Breast epithelium (tissue), 4 donors: ENCODE measurements around the gene PAXIP1. TPM values are rescaled to one million over a fixed set of nuclear protein-coding genes. Genes with fewer than 3 reads are reported as not detected.

Source experiments
- DNase-seq, 2 donors: peaks; one replicate each; pipeline ENCODE4 v3.0.0-alpha.2; 2019; ENCODE audit warnings: low spot score in 2 of 2
- H3K27ac ChIP-seq, 2 donors: fragments of 200-600 bp; sonication (generic) in 1 of 2; one replicate each; pipeline ENCODE4 v1.5.1; 2016 to 2019; ENCODE audit warnings: mild to moderate bottlenecking in 1 of 2
- H3K27me3 ChIP-seq, 2 donors: fragments of 200-600 bp; sonication (generic) in 1 of 2; one replicate each; pipeline versions ENCODE4 v1.5.1 to v1.6.0; 2017 to 2019; ENCODE audit warnings: control low read depth in 1 of 2, mild to moderate bottlenecking in 1 of 2
- H3K36me3 ChIP-seq: fragments of 200-600 bp; one replicate; pipeline ENCODE4 v1.5.1; 2019
- H3K4me1 ChIP-seq, 2 donors: fragments of 200-600 bp; sonication (generic); one replicate each; pipeline ENCODE4 v1.5.1; 2016 to 2019; ENCODE audit warnings: control low read depth in 1 of 2
- H3K4me3 ChIP-seq, 3 donors: fragments of 200-600 bp; sonication (generic); 1 replicate in 2 of 3; 2 replicates in 1 of 3; pipeline ENCODE4 v1.5.1; 2016 to 2019; ENCODE audit warnings: mild to moderate bottlenecking in 3 of 3, moderate library complexity in 2 of 3
- H3K9me3 ChIP-seq, 2 donors: fragments of 200-600 bp; sonication (generic) in 1 of 2; one replicate each; pipeline ENCODE4 v1.5.1; 2016 to 2019; ENCODE audit warnings: control low read depth in 1 of 2
- POLR2A ChIP-seq: fragments of 450-650 bp; IDR thresholded peaks from one replicate; pipeline ENCODE4 v1.6.1; 2016; ENCODE audit warnings: antibody characterized with exemption, mild to moderate bottlenecking, moderate library complexity
- POLR2AphosphoS5 ChIP-seq, 3 donors: sonication (generic); formaldehyde crosslinking; IDR thresholded peaks; one replicate each; pipeline ENCODE4 v1.6.1; 2017; ENCODE audit warnings: antibody characterized with exemption in 3 of 3
- intact Hi-C: fragments of 100-400 bp; cut with DNase I; formaldehyde crosslinking; loops from one replicate; pipeline ENCODE4 v1.15.1; 2023; ENCODE audit warnings: low total_unique reads
- total RNA-seq, 3 donors: library from RNA; depleted of rRNA; stranded (reverse); fragments of >200 nt; gene quantifications; one replicate each; pipeline ENCODE4 v1.1.0, GENCODE V29; 2016
- TF ChIP-seq, protein P1 (sequence below), 3 donors: fragments of 450-650 bp; IDR thresholded peaks; one replicate each; pipeline ENCODE4 v1.5.1; 2016 to 2017; ENCODE audit warnings: antibody characterized with exemption in 3 of 3, mild to moderate bottlenecking in 3 of 3, moderate library complexity in 3 of 3

The PAXIP1 gene
- total RNA-seq, 3 donors from 2014 or later: 10.2 to 25.3 (median 14.1) TPM

DNA sequence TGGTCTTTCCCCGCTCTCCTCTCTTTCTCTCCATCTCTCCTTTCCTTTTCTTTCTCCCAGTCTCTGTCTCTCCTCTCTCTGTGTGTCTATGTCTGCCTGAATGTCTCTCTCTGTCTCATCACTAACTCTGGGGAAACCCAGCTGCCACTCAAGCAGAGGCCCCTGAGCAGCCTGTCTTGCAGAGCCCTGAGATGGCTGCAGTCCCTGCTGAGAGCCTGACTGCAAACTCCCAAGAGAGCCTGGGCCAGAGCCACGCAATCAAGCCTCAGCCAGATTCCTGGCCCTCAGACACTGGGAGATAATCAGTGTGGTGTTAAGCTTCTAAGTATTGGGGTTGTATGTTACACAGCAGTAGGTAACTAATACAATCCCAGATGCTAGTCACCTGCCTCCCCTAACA, 91.5 kb downstream of the PAXIP1 start:
- no peak for TF ChIP-seq POLR2A
- no peak for TF ChIP-seq POLR2AphosphoS5 (IDR thresholded peaks at IDR 0.05)
- Histone ChIP-seq H3K9me3 (peaks cover 10 to 12% of the 10 kb centered on the region in 2 donors), H3K4me3 (no peak overlapping the region), H3K4me1 (no peaks in the 10 kb centered on the region), H3K36me3 (no peaks in the 10 kb centered on the region), H3K27ac (no peak overlapping the region), H3K27me3 (peaks cover 0 to 38% of the 10 kb centered on the region in 2 donors)
- intact Hi-C loops: no loop called here
- no peak for DNase-seq

DNA sequence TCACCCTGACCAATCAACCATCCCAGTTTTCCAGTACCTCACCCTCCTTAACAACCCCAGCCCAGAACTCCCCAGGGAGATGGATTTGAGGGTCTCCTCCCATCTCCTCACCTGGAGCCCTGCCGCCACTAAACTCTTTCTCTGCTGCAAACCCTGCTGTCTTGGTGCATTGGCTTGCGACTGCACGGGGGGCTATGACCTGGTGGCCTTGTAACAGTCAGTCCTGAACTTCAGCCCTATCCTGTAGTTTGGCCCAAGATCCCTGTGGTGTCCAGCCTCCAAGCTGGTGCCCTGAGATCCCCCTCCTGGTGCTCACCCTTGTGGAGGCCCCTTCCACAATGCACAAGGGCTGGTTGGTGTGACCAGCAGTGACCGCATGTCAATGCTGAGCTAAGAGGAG, 91.9 kb downstream of the PAXIP1 start:
- Histone ChIP-seq H3K4me3 (no peak overlapping the region), H3K27me3 (peaks cover 0 to 38% of the 10 kb centered on the region in 2 donors), H3K9me3 (peaks cover 12% of the 10 kb centered on the region in 2 donors), H3K4me1 (no peaks in the 10 kb centered on the region), H3K27ac (no peak overlapping the region), H3K36me3 (no peaks in the 10 kb centered on the region)
- DNase-seq: no peak
- TF ChIP-seq POLR2AphosphoS5 (IDR thresholded peaks at IDR 0.05) (no peak), POLR2A (no peak)
- TF ChIP-seq, protein P1, sequence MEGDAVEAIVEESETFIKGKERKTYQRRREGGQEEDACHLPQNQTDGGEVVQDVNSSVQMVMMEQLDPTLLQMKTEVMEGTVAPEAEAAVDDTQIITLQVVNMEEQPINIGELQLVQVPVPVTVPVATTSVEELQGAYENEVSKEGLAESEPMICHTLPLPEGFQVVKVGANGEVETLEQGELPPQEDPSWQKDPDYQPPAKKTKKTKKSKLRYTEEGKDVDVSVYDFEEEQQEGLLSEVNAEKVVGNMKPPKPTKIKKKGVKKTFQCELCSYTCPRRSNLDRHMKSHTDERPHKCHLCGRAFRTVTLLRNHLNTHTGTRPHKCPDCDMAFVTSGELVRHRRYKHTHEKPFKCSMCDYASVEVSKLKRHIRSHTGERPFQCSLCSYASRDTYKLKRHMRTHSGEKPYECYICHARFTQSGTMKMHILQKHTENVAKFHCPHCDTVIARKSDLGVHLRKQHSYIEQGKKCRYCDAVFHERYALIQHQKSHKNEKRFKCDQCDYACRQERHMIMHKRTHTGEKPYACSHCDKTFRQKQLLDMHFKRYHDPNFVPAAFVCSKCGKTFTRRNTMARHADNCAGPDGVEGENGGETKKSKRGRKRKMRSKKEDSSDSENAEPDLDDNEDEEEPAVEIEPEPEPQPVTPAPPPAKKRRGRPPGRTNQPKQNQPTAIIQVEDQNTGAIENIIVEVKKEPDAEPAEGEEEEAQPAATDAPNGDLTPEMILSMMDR (IDR thresholded peaks at IDR 0.05): no peak
- intact Hi-C loops: no loop called here

- TF ChIP-seq POLR2AphosphoS5 (IDR thresholded peaks at IDR 0.05): no peak
- TF ChIP-seq POLR2A: no peak
- TF ChIP-seq, protein P1 (IDR thresholded peaks at IDR 0.05): no peak
- H3K4me1 ChIP-seq: no peaks in the 10 kb centered on the region
- no peak overlapping the region for H3K27ac ChIP-seq
- H3K4me3 ChIP-seq: no peak overlapping the region
- H3K27me3 ChIP-seq: peaks cover 0 to 32% of the 10 kb centered on the region in 2 donors
- intact Hi-C loops: no loop called here
- H3K36me3 ChIP-seq: no peaks in the 10 kb centered on the region
- peaks cover 12% of the 10 kb centered on the region in 2 donors for H3K9me3 ChIP-seq
- DNase-seq: no peak
Measured at GRCh38 chr7:154910125-154910524, 92.8 kb downstream of the PAXIP1 start.

DNA sequence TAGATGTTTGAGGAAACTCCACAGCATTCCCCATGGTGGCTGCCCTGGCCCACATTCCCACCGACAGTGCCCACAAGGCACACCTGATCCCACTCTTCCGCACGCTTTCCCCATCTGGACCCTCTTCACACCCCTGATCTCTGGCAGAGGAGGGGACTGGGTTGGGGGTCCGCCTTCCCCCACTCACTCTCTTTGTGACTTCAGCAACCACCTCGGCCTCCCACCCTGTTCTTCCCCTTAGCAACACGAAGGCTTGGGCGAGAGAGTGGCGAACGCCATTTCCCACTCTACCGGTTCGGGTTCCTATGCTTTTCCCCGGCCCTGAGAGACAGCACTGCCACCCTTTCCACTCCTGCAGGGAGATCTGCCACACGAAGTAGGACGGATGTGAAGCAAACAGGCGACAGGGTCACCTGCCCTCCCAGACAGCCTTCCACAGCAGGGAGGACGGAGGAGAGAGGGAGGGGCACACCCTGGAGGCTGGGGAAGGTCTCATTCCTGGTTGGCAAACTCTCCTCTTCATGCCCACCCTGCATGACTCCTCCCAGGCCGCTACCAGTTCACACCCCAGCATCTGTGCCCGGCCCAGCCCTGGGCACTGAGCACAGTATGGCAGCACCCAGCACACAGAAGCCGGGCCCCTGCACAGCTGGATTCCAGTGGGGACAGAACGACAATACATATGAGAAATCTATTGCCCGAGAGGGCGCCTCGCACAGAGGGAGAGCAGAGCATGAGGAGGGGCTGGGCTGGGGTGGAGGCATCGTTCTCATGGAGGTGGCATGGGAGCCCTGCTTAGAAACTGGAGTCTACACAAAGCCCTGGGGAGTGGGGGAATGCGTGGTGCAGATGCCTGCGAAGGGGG, 93.5 kb downstream of the PAXIP1 start:
- Histone ChIP-seq H3K27ac (no peak overlapping the region), H3K9me3 (peaks cover 12% of the 10 kb centered on the region in 2 donors), H3K4me3 (no peak overlapping the region), H3K27me3 (peaks cover 0 to 25% of the 10 kb centered on the region in 2 donors), H3K36me3 (no peaks in the 10 kb centered on the region), H3K4me1 (no peaks in the 10 kb centered on the region)
- DNase-seq: no peak
- no peak for TF ChIP-seq POLR2A
- TF ChIP-seq, protein P1 (IDR thresholded peaks at IDR 0.05): no peak
- no peak for TF ChIP-seq POLR2AphosphoS5 (IDR thresholded peaks at IDR 0.05)
- intact Hi-C loops: no loop called here

- TF ChIP-seq, protein P1 (IDR thresholded peaks at IDR 0.05): no peak
- TF ChIP-seq POLR2AphosphoS5 (IDR thresholded peaks at IDR 0.05) (no peak), POLR2A (no peak)
- Histone ChIP-seq H3K4me3 (no peak overlapping the region), H3K36me3 (no peaks in the 10 kb centered on the region), H3K9me3 (peaks cover 12% of the 10 kb centered on the region in 2 donors), H3K27ac (no peak overlapping the region), H3K4me1 (no peaks in the 10 kb centered on the region), H3K27me3 (peaks cover 0 to 21% of the 10 kb centered on the region in 2 donors)
- DNase-seq: no peak
- intact Hi-C loops: no loop called here
Measured at GRCh38 chr7:154907651-154908620, 95.0 kb downstream of the PAXIP1 start.
